Mucosa of rectum (tissue), 2 donors: ENCODE measurements around the gene PLEKHG7.

Experiments used
- H3K27ac ChIP-seq, 2 donors: one replicate each; pipeline ENCODE4 v1.7.0; 2013; ENCODE audit warnings: inconsistent platforms in 2 of 2, low read depth in 2 of 2, low read length in 2 of 2
- H3K27me3 ChIP-seq, 2 donors: one replicate each; pipeline ENCODE4 v1.7.0; 2013; ENCODE audit warnings: low read length in 2 of 2; ENCODE audit not compliant: control insufficient read depth in 2 of 2, insufficient read depth in 2 of 2
- H3K36me3 ChIP-seq, 2 donors: one replicate each; pipeline ENCODE4 v1.7.0; 2013; ENCODE audit warnings: low read length in 2 of 2; ENCODE audit not compliant: control insufficient read depth in 2 of 2, insufficient read depth in 2 of 2
- H3K4me1 ChIP-seq, 2 donors: one replicate each; pipeline ENCODE4 v1.7.0; 2013; ENCODE audit warnings: low read length in 2 of 2, mild to moderate bottlenecking in 1 of 2; ENCODE audit not compliant: control insufficient read depth in 2 of 2, insufficient read depth in 2 of 2
- H3K4me3 ChIP-seq, 2 donors: one replicate each; pipeline ENCODE4 v1.7.0; 2013; ENCODE audit warnings: low read length in 2 of 2
- H3K9ac ChIP-seq, 2 donors: one replicate each; pipeline ENCODE4 v1.7.0; 2013; ENCODE audit warnings: low read length in 2 of 2, low read depth in 1 of 2, mild to moderate bottlenecking in 1 of 2
- H3K9me3 ChIP-seq, 2 donors: one replicate each; pipeline ENCODE4 v1.7.0; 2013; ENCODE audit warnings: low read length in 2 of 2; ENCODE audit not compliant: control insufficient read depth in 2 of 2
- donor health status: healthy.
- donor health status: Normal muscosa, but diverticular disease.

PLEKHG7 gene

GRCh38 chr12:92673756-92674155 lies 29.0 kb upstream of the PLEKHG7 start:
- no peaks in the 10 kb centered on the region for H3K36me3 ChIP-seq
- H3K27me3 ChIP-seq = no peaks in the 10 kb centered on the region
- H3K9ac ChIP-seq = no peak overlapping the region
- no peak overlapping the region for H3K4me3 ChIP-seq
- no peaks in the 10 kb centered on the region for H3K9me3 ChIP-seq
- H3K4me1 ChIP-seq = no peaks in the 10 kb centered on the region
- no peak overlapping the region for H3K27ac ChIP-seq

GRCh38 chr12:92674500-92674899 lies 28.3 kb upstream of the PLEKHG7 start:
- H3K9me3 ChIP-seq = no peaks in the 10 kb centered on the region
- no peak overlapping the region for H3K4me3 ChIP-seq
- H3K9ac ChIP-seq = no peak overlapping the region
- no peak overlapping the region for H3K27ac ChIP-seq
- no peaks in the 10 kb centered on the region for H3K36me3 ChIP-seq
- H3K4me1 ChIP-seq = no peaks in the 10 kb centered on the region
- no peaks in the 10 kb centered on the region for H3K27me3 ChIP-seq

- Histone ChIP-seq H3K27ac (no peak overlapping the region), H3K27me3 (no peaks in the 10 kb centered on the region)
Measured at GRCh38 chr12:92675092-92675865, 27.5 kb upstream of the PLEKHG7 start.

GRCh38 chr12:92676710-92677109 lies 26.1 kb upstream of the PLEKHG7 start:
- H3K4me3 ChIP-seq = no peak overlapping the region
- H3K4me1 ChIP-seq = no peaks in the 10 kb centered on the region
- no peak overlapping the region for H3K9ac ChIP-seq
- H3K27me3 ChIP-seq = no peaks in the 10 kb centered on the region
- no peak overlapping the region for H3K27ac ChIP-seq
- H3K9me3 ChIP-seq = no peaks in the 10 kb centered on the region
- no peaks in the 10 kb centered on the region for H3K36me3 ChIP-seq

More at GRCh38 chr12:92675092-92675865, 27.5 kb upstream of the PLEKHG7 start:
- H3K9ac ChIP-seq = no peak overlapping the region
- no peaks in the 10 kb centered on the region for H3K9me3 ChIP-seq
- no peaks in the 10 kb centered on the region for H3K4me1 ChIP-seq
- no peaks in the 10 kb centered on the region for H3K36me3 ChIP-seq
- H3K4me3 ChIP-seq = no peak overlapping the region

GRCh38 chr12:92690601-92691000 lies 12.2 kb upstream of the PLEKHG7 start:
- Histone ChIP-seq H3K36me3 (no peaks in the 10 kb centered on the region), H3K9me3 (no peaks in the 10 kb centered on the region), H3K27ac (no peak overlapping the region)

GRCh38 chr12:92695056-92695455 lies 7.7 kb upstream of the PLEKHG7 start:
- Histone ChIP-seq H3K4me1 (no peaks in the 10 kb centered on the region), H3K9me3 (no peaks in the 10 kb centered on the region), H3K9ac (no peak overlapping the region), H3K27ac (no peak overlapping the region), H3K36me3 (no peaks in the 10 kb centered on the region), H3K27me3 (no peaks in the 10 kb centered on the region), H3K4me3 (no peak overlapping the region)

More at GRCh38 chr12:92690601-92691000, 12.2 kb upstream of the PLEKHG7 start:
- Histone ChIP-seq H3K4me3 (no peak overlapping the region), H3K27me3 (no peaks in the 10 kb centered on the region), H3K4me1 (no peaks in the 10 kb centered on the region), H3K9ac (no peak overlapping the region)

- H3K4me3 ChIP-seq = no peak overlapping the region
Measured at GRCh38 chr12:92695577-92695976, 7.2 kb upstream of the PLEKHG7 start.

GRCh38 chr12:92696216-92696615 lies 6.6 kb upstream of the PLEKHG7 start:
- Histone ChIP-seq H3K27me3 (no peaks in the 10 kb centered on the region), H3K4me3 (no peak overlapping the region), H3K9me3 (no peaks in the 10 kb centered on the region), H3K9ac (no peak overlapping the region), H3K36me3 (no peaks in the 10 kb centered on the region), H3K4me1 (no peaks in the 10 kb centered on the region), H3K27ac (no peak overlapping the region)

More at GRCh38 chr12:92695577-92695976, 7.2 kb upstream of the PLEKHG7 start:
- no peaks in the 10 kb centered on the region for H3K36me3 ChIP-seq
- no peak overlapping the region for H3K27ac ChIP-seq
- no peaks in the 10 kb centered on the region for H3K27me3 ChIP-seq
- H3K9ac ChIP-seq = no peak overlapping the region
- H3K9me3 ChIP-seq = no peaks in the 10 kb centered on the region
- no peaks in the 10 kb centered on the region for H3K4me1 ChIP-seq

GRCh38 chr12:92698474-92698873 lies 4.3 kb upstream of the PLEKHG7 start:
- H3K4me3 ChIP-seq = no peak overlapping the region
- H3K9me3 ChIP-seq = no peaks in the 10 kb centered on the region
- no peaks in the 10 kb centered on the region for H3K27me3 ChIP-seq
- no peaks in the 10 kb centered on the region for H3K36me3 ChIP-seq
- H3K27ac ChIP-seq = no peak overlapping the region
- peaks cover 4 to 5% of the 10 kb centered on the region in 2 donors for H3K4me1 ChIP-seq
- no peak overlapping the region for H3K9ac ChIP-seq

- H3K9ac ChIP-seq = no peak overlapping the region
- no peaks in the 10 kb centered on the region for H3K27me3 ChIP-seq
- no peak overlapping the region for H3K4me3 ChIP-seq
- no peaks in the 10 kb centered on the region for H3K36me3 ChIP-seq
- H3K9me3 ChIP-seq = no peaks in the 10 kb centered on the region
- no peak overlapping the region for H3K27ac ChIP-seq
- H3K4me1 ChIP-seq = peaks cover 4 to 6% of the 10 kb centered on the region in 2 donors
Measured at GRCh38 chr12:92701441-92701840, 1.3 kb upstream of the PLEKHG7 start.
